ENCODE measurements around the gene KRTAP5-5.

The KRTAP5-5 gene

GRCh38 chr11:1653541-1654387, 24.2 kb downstream of the KRTAP5-5 start:
- in situ Hi-C loops (cut with HindIII; ENCODE audit: low sequenced_read_pairs) = no loop called here
- DNase-seq (ENCODE audit: low read depth) = no peak
- H3K4me3 ChIP-seq (ENCODE audit: low read depth, low read length) = no peak overlapping the region
- TF ChIP-seq CTCF (IDR thresholded peaks at IDR 0.05; ENCODE audit: low read depth, low read length, missing control alignments) = no peak

GRCh38 chr11:1654388-1655167, 25.0 kb downstream of the KRTAP5-5 start:
- no peak for DNase-seq (ENCODE audit: low read depth)
- in situ Hi-C loops (cut with HindIII; ENCODE audit: low sequenced_read_pairs) = no loop called here

GRCh38 chr11:1655168-1656060, 25.8 kb downstream of the KRTAP5-5 start:
- no peak for TF ChIP-seq CTCF (IDR thresholded peaks at IDR 0.05; ENCODE audit: low read depth, low read length, missing control alignments)
- H3K4me3 ChIP-seq (ENCODE audit: low read depth, low read length) = no peak overlapping the region
- DNase-seq (ENCODE audit: low read depth) = no peak
- in situ Hi-C loops (cut with HindIII; ENCODE audit: low sequenced_read_pairs) = no loop called here

More at GRCh38 chr11:1654388-1655167, 25.0 kb downstream of the KRTAP5-5 start:
- H3K4me3 ChIP-seq (ENCODE audit: low read depth, low read length) = no peak overlapping the region
- no peak for TF ChIP-seq CTCF (IDR thresholded peaks at IDR 0.05; ENCODE audit: low read depth, low read length, missing control alignments)

- H3K4me3 ChIP-seq (ENCODE audit: low read depth, low read length) = no peak overlapping the region
- in situ Hi-C loops (cut with HindIII; ENCODE audit: low sequenced_read_pairs) = no loop called here
- DNase-seq (ENCODE audit: low read depth) = no peak
- no peak for TF ChIP-seq CTCF (IDR thresholded peaks at IDR 0.05; ENCODE audit: low read depth, low read length, missing control alignments)
Observed at GRCh38 chr11:1656061-1656441, 26.5 kb downstream of the KRTAP5-5 start.

GRCh38 chr11:1656670-1657069, 27.1 kb downstream of the KRTAP5-5 start:
- H3K4me3 ChIP-seq (ENCODE audit: low read depth, low read length) = no peak overlapping the region
- DNase-seq (ENCODE audit: low read depth) = no peak
- in situ Hi-C loops (cut with HindIII; ENCODE audit: low sequenced_read_pairs) = no loop called here
- no peak for TF ChIP-seq CTCF (IDR thresholded peaks at IDR 0.05; ENCODE audit: low read depth, low read length, missing control alignments)

GRCh38 chr11:1659506-1659905, 29.9 kb downstream of the KRTAP5-5 start:
- DNase-seq (ENCODE audit: low read depth) = no peak
- H3K4me3 ChIP-seq (ENCODE audit: low read depth, low read length) = no peak overlapping the region
- in situ Hi-C loops (cut with HindIII; ENCODE audit: low sequenced_read_pairs) = no loop called here
- no peak for TF ChIP-seq CTCF (IDR thresholded peaks at IDR 0.05; ENCODE audit: low read depth, low read length, missing control alignments)
